ENCODE results near the gene TOMM7.
"Not testable (repeated sequence)": the region's sequence is repeated elsewhere in the genome, so short reads cannot be mapped to it uniquely, and the experiment has no call there.

TOMM7 gene

GRCh38 chr7:22854158-22855048, 31.8 kb upstream of the TOMM7 start:
- DNase-seq (ENCODE audit: insufficient read length, low spot score) = peak; percentile 90

DNA sequence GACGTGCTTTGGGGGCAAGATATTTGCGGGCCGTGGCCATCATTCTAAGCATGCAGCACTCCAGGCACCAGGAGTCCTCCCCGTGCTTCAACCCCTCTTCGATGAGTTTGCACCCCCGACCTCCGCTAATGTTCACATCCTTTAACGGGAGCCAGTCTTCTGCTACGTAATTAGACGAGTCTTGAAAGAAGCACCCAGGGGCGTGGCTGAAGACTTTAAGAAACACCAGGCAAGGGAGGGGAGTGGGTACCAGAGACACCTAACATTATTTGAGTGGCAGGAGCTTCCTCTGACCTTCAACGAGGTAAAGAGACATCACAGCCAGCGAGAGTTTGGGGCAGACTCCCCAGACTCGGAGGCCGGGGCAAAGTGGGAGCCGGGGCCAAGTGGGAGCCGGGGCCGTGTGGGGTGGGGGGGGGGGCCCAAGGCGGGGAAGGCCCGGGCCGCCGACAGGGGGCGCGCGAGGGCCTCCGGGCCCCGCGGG, 31.1 kb upstream of the TOMM7 start:
- peak; percentile 34 for DNase-seq (ENCODE audit: insufficient read length, low spot score)
- no peak for FAIRE-seq

More at GRCh38 chr7:22854158-22855048, 31.8 kb upstream of the TOMM7 start:
- FAIRE-seq = peak; percentile 84

DNA sequence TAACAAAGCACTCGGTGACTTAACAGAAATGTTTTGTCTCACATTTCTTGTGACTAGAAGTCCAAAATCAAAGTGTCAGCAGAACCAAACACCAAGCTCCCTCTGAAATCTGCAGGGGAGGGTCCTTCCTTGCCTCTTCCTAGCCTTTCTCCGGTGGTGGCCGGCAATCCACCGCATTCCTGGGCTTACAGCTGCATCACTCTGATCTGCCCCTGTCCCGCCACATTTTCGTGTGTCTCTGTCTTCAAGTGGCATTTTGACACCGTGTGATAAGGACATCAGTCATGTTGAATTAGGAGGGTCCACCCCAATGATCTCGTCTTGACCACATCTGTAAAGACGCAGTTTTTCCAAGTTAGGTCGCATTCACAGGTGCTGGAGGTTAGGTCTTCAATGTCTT, 30.5 kb upstream of the TOMM7 start:
- DNase-seq (ENCODE audit: insufficient read length, low spot score) = no peak
- no peak for FAIRE-seq

- FAIRE-seq (no peak), DNase-seq (ENCODE audit: insufficient read length, low spot score) (no peak)
These were observed 28.5 kb upstream of the TOMM7 start for GRCh38 chr7:22851145-22851544.

DNA sequence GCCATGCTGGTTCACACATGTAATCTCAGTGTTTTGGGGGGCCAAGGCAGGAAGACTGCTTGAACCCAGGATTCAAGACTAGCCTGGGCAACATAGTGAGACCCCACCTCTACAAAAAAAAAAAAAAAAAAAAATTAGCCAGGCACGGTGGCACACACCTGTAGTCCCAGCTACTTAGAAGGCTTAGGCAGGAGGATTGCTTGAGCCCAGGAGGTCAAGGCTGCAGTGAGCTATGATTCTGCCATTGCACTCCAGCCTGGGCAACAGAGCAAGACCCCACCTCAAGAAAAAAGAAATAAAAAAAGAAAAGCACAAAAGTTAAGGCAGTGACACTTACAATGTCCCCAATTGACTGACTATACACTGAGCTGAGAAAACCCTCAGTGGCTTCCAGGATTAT, 27.7 kb upstream of the TOMM7 start:
- DNase-seq (ENCODE audit: insufficient read length, low spot score); FAIRE-seq: not testable (repeated sequence)

DNA sequence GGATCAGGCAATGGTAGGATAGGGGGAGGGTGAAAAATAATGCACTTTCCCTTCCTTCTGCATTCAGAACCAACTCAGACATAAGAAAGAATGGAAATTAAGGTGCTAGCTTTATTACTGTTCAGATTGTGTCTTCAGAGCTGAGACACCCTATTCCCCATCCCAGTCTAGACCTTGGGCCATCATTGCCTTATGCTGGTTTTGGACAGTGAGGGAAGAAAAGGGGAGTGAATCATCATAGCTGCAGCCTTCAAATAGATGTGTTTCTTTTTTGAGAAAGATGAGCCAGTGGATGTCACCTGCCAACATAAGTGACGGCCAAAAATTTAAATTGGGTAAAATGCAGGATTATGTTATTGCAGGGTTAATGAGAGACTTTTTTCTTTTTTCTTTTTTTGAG, 27.0 kb upstream of the TOMM7 start:
- FAIRE-seq (no peak), DNase-seq (ENCODE audit: insufficient read length, low spot score) (no peak)

- FAIRE-seq (no peak), DNase-seq (ENCODE audit: insufficient read length, low spot score) (no peak)
These were observed 26.5 kb upstream of the TOMM7 start for GRCh38 chr7:22849172-22849571.

DNA sequence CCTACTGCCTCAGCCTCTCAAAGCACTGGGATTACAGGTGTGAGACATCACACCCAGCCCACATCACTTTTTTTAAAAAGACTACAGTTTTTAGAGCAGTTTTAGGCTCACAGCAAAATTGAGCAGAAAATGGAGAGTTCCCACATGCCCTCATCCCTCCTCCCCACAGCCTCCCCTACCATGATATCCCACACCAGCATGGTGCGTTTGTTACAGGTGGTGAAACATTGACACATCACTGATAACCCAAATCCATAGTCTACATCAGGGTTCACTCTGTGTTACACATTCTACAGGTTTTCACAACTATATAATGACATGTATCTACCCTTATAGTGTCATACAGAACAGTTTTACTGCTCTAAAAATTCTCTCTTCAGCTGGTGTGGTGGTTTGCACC, 24.3 kb upstream of the TOMM7 start:
- FAIRE-seq = no peak
- DNase-seq (ENCODE audit: insufficient read length, low spot score) = no peak

GRCh38 chr7:22845221-22845834, 22.7 kb upstream of the TOMM7 start:
- FAIRE-seq = no peak

GRCh38 chr7:22843681-22844309, 21.1 kb upstream of the TOMM7 start:
- DNase-seq (ENCODE audit: insufficient read length, low spot score) (no peak), FAIRE-seq (no peak)

More at GRCh38 chr7:22845221-22845834, 22.7 kb upstream of the TOMM7 start:
- DNase-seq (ENCODE audit: insufficient read length, low spot score) = no peak

GRCh38 chr7:22842973-22843372, 20.3 kb upstream of the TOMM7 start:
- no peak for DNase-seq (ENCODE audit: insufficient read length, low spot score)
- no peak for FAIRE-seq

DNA sequence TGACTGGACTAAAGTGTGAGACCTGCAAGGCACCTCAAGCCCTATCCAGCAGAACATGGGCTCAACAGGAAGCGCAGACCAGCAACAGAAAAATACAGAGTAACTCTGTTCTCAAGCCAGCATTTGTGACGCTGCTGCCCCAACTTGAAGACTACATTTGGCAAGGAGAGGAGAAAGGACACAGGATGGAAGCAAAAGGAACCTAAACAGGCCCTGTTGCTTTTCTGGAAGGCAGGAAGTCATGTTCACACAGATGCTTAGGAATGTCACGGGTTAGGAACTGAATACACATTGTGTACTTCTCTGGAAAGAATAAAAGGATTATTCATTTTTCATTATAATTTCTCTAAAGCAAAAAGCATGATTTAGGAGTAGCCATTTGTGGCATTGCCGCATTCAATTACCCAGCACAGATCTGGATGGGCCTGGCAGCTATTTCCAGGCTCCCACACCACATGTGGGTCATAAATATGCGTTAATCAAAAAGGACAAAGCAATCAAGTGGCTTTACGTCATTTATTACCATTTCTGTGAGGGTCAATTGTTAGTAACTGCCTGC, 19.8 kb upstream of the TOMM7 start:
- DNase-seq (ENCODE audit: insufficient read length, low spot score) (no peak), FAIRE-seq (no peak)

DNA sequence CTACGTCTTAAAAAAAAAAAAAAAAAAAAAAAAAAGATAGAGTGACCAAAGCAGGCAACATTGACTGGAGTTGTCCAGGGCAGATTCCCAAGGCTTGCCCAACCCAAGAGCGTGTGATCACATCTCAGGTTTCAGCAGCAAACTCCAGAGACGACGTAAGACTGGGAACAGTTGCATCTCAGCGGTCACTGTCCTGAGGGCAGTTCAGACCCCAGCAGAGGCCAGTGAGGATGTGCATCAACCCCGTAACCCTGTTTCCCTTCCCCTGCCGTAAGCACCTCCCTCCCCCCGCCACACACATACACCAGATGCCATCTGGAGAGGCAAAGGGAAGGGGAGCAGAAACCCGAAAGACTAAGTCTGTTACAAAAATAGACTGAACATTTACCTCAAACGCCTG, 19.3 kb upstream of the TOMM7 start:
- no peak for DNase-seq (ENCODE audit: insufficient read length, low spot score)
- FAIRE-seq = no peak

- DNase-seq (ENCODE audit: insufficient read length, low spot score) = no peak
These were observed 14.7 kb upstream of the TOMM7 start for GRCh38 chr7:22837308-22837707.

GRCh38 chr7:22836506-22836905, 13.9 kb upstream of the TOMM7 start:
- DNase-seq (ENCODE audit: insufficient read length, low spot score); FAIRE-seq: not testable (repeated sequence)

More at GRCh38 chr7:22837308-22837707, 14.7 kb upstream of the TOMM7 start:
- FAIRE-seq = no peak

- FAIRE-seq (no peak), DNase-seq (ENCODE audit: insufficient read length, low spot score) (no peak)
These were observed 11.3 kb upstream of the TOMM7 start for GRCh38 chr7:22833957-22834356.

GRCh38 chr7:22833113-22833855, 10.6 kb upstream of the TOMM7 start:
- no peak for DNase-seq (ENCODE audit: insufficient read length, low spot score)
- no peak for FAIRE-seq

- DNase-seq (ENCODE audit: insufficient read length, low spot score) (no peak), FAIRE-seq (no peak)
These were observed 9.8 kb upstream of the TOMM7 start for GRCh38 chr7:22832401-22832800.

DNA sequence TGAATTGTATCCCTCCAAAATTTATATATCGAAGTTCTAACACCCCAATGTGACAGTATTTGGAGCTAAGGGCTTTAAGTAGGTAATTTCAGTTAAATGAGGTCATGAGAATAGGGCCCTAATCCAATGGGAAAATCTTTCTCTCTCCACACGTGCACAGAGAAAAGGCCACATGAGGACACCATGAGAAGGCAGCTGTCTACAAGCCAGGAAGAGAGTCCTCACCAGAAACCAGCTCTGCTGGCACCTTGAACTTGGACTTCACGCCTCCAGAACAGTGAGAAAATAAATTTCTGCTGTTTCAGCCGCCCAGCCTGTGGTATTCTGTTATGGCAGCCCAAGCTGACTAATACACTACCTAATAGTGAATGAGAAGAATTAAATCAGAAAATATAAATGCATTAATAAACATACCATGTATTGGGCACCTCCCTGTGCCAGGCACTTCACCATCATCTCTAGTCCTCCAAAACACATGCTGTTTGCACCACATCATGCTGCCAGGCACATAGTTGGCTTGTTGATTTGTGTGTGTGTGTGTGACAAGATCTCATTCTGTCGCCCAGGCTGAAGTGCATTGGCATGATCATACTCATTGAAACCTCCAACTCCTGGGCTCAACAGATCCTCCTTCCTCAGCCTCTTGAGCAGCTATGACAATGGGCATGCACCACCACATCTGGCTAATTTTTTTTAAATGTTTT, 9.1 kb upstream of the TOMM7 start:
- DNase-seq (ENCODE audit: insufficient read length, low spot score) (no peak), FAIRE-seq (no peak)

DNA sequence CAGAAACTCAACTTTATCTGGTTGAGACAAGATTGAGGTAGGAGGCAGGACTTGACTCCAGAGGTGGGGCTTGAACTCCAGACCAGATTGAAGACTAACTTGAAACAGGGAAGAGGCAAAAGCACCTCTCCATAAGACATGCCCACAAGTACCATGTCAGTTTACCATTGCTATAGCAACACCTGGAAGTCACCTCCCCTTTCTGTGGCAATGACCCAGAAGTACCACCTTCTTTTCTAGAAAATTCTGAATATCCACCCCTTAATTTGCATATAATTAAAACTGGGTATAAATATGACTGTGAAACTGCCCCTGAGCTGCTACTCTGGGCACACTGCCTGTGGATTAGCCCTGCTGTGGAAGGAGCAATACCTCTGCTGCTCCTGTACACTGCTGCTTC, 4.9 kb upstream of the TOMM7 start:
- DNase-seq (ENCODE audit: insufficient read length, low spot score) (no peak), FAIRE-seq (no peak)

All from GM19239 (cell line).